WTC11 (cell line): ENCODE results near the gene PISD. TPM values are rescaled to one million over a fixed set of nuclear protein-coding genes. Genes with fewer than 3 reads are reported as not detected.

Experiments
- ATAC-seq: fragments of 200-7000 bp; cut with Tn5 transposase; 2 replicates; pipeline ENCODE4 v1.10.0; 2021; ENCODE audit warnings: mild to moderate bottlenecking, moderate library complexity
- CTCF ChIA-PET: fragments of 300-600 bp; sonication (Branson Sonifier 250); formaldehyde crosslinking; loops from one replicate; lab custom pipeline; 2021; ENCODE audit warnings: antibody characterized with exemption; lab: Charles Lee
- POLR2A ChIA-PET: fragments of 350-600 bp; sonication (Branson Sonifier 250); formaldehyde crosslinking; loops from one replicate; lab custom pipeline; 2021; ENCODE audit warnings: antibody characterized with exemption; lab: Charles Lee
- DNase-seq: peaks from one replicate; pipeline ENCODE4 v3.0.0; 2021; ENCODE audit warnings: low spot score
- H3K27ac Mint-ChIP-seq: 2 replicates; pipeline ENCODE4 v1.8.0; 2021; ENCODE audit warnings: mixed read lengths
- H3K27me3 Mint-ChIP-seq: 2 replicates; pipeline ENCODE4 v1.8.0; 2021; ENCODE audit warnings: low read depth, mild to moderate bottlenecking, moderate library complexity, mixed read lengths
- H3K36me3 Mint-ChIP-seq: 2 replicates; pipeline ENCODE4 v1.8.0; 2021; ENCODE audit warnings: mixed read lengths
- H3K4me1 Mint-ChIP-seq: 2 replicates; pipeline ENCODE4 v1.8.0; 2022; ENCODE audit warnings: mixed read lengths
- H3K4me3 Mint-ChIP-seq: 2 replicates; pipeline ENCODE4 v1.8.0; 2021; ENCODE audit warnings: mild to moderate bottlenecking, moderate library complexity, mixed read lengths
- H3K9me3 Mint-ChIP-seq: 2 replicates; pipeline ENCODE4 v1.8.0; 2021; ENCODE audit warnings: mixed read lengths
- CBFB ChIP-seq: sonication (generic); formaldehyde crosslinking; IDR thresholded peaks from 2 replicates; pipeline ENCODE4 v1.8.1; 2022; ENCODE audit warnings: mild to moderate bottlenecking, low read depth, missing genetic modification reagents
- CREB1 ChIP-seq: sonication (generic); formaldehyde crosslinking; IDR thresholded peaks from 2 replicates; pipeline ENCODE4 v1.8.0; 2023; ENCODE audit warnings: mild to moderate bottlenecking, missing genetic modification reagents
- CREM ChIP-seq: sonication (generic); formaldehyde crosslinking; IDR thresholded peaks from 2 replicates; pipeline ENCODE4 v1.8.1; 2022; ENCODE audit warnings: mild to moderate bottlenecking, missing genetic modification reagents, moderate library complexity
- FOXJ3 ChIP-seq: sonication (generic); formaldehyde crosslinking; IDR thresholded peaks from 2 replicates; pipeline ENCODE4 v1.9.0; 2021; ENCODE audit warnings: missing genetic modification reagents, mild to moderate bottlenecking, borderline replicate concordance
- RELA ChIP-seq: sonication (generic); formaldehyde crosslinking; IDR thresholded peaks from 2 replicates; pipeline ENCODE4 v1.8.1; 2022; ENCODE audit warnings: missing genetic modification reagents, mild to moderate bottlenecking, borderline replicate concordance
- TP53 ChIP-seq: sonication (generic); formaldehyde crosslinking; IDR thresholded peaks from 2 replicates; pipeline ENCODE4 v1.8.1; 2023; ENCODE audit warnings: mild to moderate bottlenecking, missing genetic modification reagents
- ZNF219 ChIP-seq: sonication (generic); formaldehyde crosslinking; IDR thresholded peaks from 2 replicates; pipeline ENCODE4 v1.8.0; 2023; ENCODE audit warnings: missing genetic modification reagents, mild to moderate bottlenecking, borderline replicate concordance
- ZNF423 ChIP-seq: fragments of 250-450 bp; sonication (Bioruptor Pico); IDR thresholded peaks from 2 replicates; pipeline ENCODE4 v2.1.2; 2022; ENCODE audit warnings: mild to moderate bottlenecking, moderate library complexity
- total RNA-seq: library from RNA; stranded (reverse); gene quantifications from 3 replicates; pipeline ENCODE4 v1.2.3, GENCODE V29; 2021
- TF ChIP-seq, protein P1 (sequence below): sonication (generic); formaldehyde crosslinking; IDR thresholded peaks from 2 replicates; pipeline ENCODE4 v1.8.0; 2022; ENCODE audit warnings: mild to moderate bottlenecking, missing genetic modification reagents
- TF ChIP-seq, protein P2 (sequence below): sonication (generic); formaldehyde crosslinking; IDR thresholded peaks from 2 replicates; pipeline ENCODE4 v1.8.0; 2023; ENCODE audit warnings: mild to moderate bottlenecking, missing genetic modification reagents
- TF ChIP-seq, protein P3 (sequence below): sonication (generic); formaldehyde crosslinking; IDR thresholded peaks from 2 replicates; pipeline ENCODE4 v1.8.1; 2023; ENCODE audit warnings: mild to moderate bottlenecking, missing genetic modification reagents
- TF ChIP-seq, protein P4 (sequence below): sonication (generic); formaldehyde crosslinking; IDR thresholded peaks from 2 replicates; pipeline ENCODE4 v1.8.0; 2022; ENCODE audit warnings: mild to moderate bottlenecking, missing genetic modification reagents
- TF ChIP-seq, protein P5 (sequence below): sonication (generic); formaldehyde crosslinking; IDR thresholded peaks from 2 replicates; pipeline ENCODE4 v1.8.1; 2023; ENCODE audit warnings: mild to moderate bottlenecking, missing genetic modification reagents, borderline replicate concordance
- TF ChIP-seq, protein P6 (sequence below): sonication (generic); formaldehyde crosslinking; conservative IDR thresholded peaks from 2 replicates; pipeline ENCODE4 v1.8.1; 2022; ENCODE audit warnings: mild to moderate bottlenecking, missing genetic modification reagents
- TF ChIP-seq, protein P7 (sequence below): fragments of 200-600 bp; IDR thresholded peaks from 2 replicates; pipeline ENCODE4 v1.8.0; 2022; ENCODE audit warnings: antibody characterized with exemption
- TF ChIP-seq, protein P8 (sequence below): sonication (generic); formaldehyde crosslinking; IDR thresholded peaks from 2 replicates; pipeline ENCODE4 v1.8.1; 2022; ENCODE audit warnings: low read depth, missing genetic modification reagents, borderline replicate concordance
- TF ChIP-seq, protein P9 (sequence below): fragments of 250-450 bp; sonication (Bioruptor Pico); IDR thresholded peaks from 2 replicates; pipeline ENCODE4 v1.9.0; 2021; ENCODE audit warnings: mild to moderate bottlenecking
- TF ChIP-seq, protein P10 (sequence below): sonication (generic); formaldehyde crosslinking; IDR thresholded peaks from 2 replicates; pipeline ENCODE4 v1.8.1; 2022; ENCODE audit warnings: mild to moderate bottlenecking, moderate library complexity, missing genetic modification reagents

Gene PISD
- total RNA-seq, 1 experiment from 2014 or later = 55.7 TPM

DNA sequence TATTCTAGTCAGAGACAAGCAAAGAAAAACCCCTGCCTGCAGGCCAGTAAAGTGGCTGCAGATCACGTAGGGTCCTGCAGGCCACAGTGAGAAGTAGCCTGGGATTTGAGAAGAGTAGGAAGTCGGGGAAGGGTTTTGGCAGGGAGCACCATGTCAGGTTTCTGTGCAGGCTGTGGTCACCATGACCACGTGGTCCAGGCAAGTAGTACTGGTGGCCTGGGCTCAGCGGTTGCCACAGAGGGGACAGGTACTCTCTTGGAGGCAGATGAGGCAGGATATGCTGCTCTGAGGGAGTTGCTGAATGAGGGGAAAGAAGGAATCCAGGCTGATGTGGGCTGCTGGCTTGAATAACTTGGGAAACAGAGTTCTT is 46.5 kb downstream of the PISD start:
- Mint-ChIP-seq H3K4me3 (no peak overlapping the region), H3K36me3 (peaks cover 23% of the 10 kb centered on the region), H3K9me3 (no peaks in the 10 kb centered on the region), H3K27me3 (no peaks in the 10 kb centered on the region), H3K27ac (peak overlapping the region; percentile 90), H3K4me1 (no peaks in the 10 kb centered on the region)
- ChIA-PET POLR2A (no interaction called here), CTCF (no interaction called here)
- ATAC-seq (no peak), DNase-seq (no peak)
- TF ChIP-seq, protein P1, sequence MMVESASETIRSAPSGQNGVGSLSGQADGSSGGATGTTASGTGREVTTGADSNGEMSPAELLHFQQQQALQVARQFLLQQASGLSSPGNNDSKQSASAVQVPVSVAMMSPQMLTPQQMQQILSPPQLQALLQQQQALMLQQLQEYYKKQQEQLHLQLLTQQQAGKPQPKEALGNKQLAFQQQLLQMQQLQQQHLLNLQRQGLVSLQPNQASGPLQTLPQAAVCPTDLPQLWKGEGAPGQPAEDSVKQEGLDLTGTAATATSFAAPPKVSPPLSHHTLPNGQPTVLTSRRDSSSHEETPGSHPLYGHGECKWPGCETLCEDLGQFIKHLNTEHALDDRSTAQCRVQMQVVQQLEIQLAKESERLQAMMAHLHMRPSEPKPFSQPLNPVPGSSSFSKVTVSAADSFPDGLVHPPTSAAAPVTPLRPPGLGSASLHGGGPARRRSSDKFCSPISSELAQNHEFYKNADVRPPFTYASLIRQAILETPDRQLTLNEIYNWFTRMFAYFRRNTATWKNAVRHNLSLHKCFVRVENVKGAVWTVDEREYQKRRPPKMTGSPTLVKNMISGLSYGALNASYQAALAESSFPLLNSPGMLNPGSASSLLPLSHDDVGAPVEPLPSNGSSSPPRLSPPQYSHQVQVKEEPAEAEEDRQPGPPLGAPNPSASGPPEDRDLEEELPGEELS (CRISPR knock-in tag) = no peak
- no peak for TF ChIP-seq CREB1 (CRISPR knock-in tag)
- TF ChIP-seq, protein P2, sequence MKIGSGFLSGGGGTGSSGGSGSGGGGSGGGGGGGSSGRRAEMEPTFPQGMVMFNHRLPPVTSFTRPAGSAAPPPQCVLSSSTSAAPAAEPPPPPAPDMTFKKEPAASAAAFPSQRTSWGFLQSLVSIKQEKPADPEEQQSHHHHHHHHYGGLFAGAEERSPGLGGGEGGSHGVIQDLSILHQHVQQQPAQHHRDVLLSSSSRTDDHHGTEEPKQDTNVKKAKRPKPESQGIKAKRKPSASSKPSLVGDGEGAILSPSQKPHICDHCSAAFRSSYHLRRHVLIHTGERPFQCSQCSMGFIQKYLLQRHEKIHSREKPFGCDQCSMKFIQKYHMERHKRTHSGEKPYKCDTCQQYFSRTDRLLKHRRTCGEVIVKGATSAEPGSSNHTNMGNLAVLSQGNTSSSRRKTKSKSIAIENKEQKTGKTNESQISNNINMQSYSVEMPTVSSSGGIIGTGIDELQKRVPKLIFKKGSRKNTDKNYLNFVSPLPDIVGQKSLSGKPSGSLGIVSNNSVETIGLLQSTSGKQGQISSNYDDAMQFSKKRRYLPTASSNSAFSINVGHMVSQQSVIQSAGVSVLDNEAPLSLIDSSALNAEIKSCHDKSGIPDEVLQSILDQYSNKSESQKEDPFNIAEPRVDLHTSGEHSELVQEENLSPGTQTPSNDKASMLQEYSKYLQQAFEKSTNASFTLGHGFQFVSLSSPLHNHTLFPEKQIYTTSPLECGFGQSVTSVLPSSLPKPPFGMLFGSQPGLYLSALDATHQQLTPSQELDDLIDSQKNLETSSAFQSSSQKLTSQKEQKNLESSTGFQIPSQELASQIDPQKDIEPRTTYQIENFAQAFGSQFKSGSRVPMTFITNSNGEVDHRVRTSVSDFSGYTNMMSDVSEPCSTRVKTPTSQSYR (CRISPR knock-in tag) = no peak
- TF ChIP-seq, protein P3, sequence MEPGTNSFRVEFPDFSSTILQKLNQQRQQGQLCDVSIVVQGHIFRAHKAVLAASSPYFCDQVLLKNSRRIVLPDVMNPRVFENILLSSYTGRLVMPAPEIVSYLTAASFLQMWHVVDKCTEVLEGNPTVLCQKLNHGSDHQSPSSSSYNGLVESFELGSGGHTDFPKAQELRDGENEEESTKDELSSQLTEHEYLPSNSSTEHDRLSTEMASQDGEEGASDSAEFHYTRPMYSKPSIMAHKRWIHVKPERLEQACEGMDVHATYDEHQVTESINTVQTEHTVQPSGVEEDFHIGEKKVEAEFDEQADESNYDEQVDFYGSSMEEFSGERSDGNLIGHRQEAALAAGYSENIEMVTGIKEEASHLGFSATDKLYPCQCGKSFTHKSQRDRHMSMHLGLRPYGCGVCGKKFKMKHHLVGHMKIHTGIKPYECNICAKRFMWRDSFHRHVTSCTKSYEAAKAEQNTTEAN (CRISPR knock-in tag) = no peak
- no peak for TF ChIP-seq ZNF423 (CRISPR knock-in tag)
- TF ChIP-seq, protein P4, sequence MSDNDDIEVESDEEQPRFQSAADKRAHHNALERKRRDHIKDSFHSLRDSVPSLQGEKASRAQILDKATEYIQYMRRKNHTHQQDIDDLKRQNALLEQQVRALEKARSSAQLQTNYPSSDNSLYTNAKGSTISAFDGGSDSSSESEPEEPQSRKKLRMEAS (CRISPR knock-in tag) = no peak
- TF ChIP-seq FOXJ3 = no peak
- no peak for TF ChIP-seq TP53 (CRISPR knock-in tag)
- no peak for TF ChIP-seq CBFB (CRISPR knock-in tag)
- no peak for TF ChIP-seq RELA (CRISPR knock-in tag)
- TF ChIP-seq, protein P5, sequence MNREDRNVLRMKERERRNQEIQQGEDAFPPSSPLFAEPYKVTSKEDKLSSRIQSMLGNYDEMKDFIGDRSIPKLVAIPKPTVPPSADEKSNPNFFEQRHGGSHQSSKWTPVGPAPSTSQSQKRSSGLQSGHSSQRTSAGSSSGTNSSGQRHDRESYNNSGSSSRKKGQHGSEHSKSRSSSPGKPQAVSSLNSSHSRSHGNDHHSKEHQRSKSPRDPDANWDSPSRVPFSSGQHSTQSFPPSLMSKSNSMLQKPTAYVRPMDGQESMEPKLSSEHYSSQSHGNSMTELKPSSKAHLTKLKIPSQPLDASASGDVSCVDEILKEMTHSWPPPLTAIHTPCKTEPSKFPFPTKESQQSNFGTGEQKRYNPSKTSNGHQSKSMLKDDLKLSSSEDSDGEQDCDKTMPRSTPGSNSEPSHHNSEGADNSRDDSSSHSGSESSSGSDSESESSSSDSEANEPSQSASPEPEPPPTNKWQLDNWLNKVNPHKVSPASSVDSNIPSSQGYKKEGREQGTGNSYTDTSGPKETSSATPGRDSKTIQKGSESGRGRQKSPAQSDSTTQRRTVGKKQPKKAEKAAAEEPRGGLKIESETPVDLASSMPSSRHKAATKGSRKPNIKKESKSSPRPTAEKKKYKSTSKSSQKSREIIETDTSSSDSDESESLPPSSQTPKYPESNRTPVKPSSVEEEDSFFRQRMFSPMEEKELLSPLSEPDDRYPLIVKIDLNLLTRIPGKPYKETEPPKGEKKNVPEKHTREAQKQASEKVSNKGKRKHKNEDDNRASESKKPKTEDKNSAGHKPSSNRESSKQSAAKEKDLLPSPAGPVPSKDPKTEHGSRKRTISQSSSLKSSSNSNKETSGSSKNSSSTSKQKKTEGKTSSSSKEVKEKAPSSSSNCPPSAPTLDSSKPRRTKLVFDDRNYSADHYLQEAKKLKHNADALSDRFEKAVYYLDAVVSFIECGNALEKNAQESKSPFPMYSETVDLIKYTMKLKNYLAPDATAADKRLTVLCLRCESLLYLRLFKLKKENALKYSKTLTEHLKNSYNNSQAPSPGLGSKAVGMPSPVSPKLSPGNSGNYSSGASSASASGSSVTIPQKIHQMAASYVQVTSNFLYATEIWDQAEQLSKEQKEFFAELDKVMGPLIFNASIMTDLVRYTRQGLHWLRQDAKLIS (CRISPR knock-in tag) = no peak
- no peak for TF ChIP-seq ZNF219 (CRISPR knock-in tag)
- TF ChIP-seq, protein P6, sequence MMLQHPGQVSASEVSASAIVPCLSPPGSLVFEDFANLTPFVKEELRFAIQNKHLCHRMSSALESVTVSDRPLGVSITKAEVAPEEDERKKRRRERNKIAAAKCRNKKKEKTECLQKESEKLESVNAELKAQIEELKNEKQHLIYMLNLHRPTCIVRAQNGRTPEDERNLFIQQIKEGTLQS (CRISPR knock-in tag) = no peak
- TF ChIP-seq CREM (CRISPR knock-in tag) = no peak
- TF ChIP-seq, protein P7, sequence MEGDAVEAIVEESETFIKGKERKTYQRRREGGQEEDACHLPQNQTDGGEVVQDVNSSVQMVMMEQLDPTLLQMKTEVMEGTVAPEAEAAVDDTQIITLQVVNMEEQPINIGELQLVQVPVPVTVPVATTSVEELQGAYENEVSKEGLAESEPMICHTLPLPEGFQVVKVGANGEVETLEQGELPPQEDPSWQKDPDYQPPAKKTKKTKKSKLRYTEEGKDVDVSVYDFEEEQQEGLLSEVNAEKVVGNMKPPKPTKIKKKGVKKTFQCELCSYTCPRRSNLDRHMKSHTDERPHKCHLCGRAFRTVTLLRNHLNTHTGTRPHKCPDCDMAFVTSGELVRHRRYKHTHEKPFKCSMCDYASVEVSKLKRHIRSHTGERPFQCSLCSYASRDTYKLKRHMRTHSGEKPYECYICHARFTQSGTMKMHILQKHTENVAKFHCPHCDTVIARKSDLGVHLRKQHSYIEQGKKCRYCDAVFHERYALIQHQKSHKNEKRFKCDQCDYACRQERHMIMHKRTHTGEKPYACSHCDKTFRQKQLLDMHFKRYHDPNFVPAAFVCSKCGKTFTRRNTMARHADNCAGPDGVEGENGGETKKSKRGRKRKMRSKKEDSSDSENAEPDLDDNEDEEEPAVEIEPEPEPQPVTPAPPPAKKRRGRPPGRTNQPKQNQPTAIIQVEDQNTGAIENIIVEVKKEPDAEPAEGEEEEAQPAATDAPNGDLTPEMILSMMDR = no peak
- TF ChIP-seq, protein P8, sequence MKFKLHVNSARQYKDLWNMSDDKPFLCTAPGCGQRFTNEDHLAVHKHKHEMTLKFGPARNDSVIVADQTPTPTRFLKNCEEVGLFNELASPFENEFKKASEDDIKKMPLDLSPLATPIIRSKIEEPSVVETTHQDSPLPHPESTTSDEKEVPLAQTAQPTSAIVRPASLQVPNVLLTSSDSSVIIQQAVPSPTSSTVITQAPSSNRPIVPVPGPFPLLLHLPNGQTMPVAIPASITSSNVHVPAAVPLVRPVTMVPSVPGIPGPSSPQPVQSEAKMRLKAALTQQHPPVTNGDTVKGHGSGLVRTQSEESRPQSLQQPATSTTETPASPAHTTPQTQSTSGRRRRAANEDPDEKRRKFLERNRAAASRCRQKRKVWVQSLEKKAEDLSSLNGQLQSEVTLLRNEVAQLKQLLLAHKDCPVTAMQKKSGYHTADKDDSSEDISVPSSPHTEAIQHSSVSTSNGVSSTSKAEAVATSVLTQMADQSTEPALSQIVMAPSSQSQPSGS (CRISPR knock-in tag) = no peak
- TF ChIP-seq, protein P9, sequence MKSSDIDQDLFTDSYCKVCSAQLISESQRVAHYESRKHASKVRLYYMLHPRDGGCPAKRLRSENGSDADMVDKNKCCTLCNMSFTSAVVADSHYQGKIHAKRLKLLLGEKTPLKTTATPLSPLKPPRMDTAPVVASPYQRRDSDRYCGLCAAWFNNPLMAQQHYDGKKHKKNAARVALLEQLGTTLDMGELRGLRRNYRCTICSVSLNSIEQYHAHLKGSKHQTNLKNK (CRISPR knock-in tag) = no peak
- TF ChIP-seq, protein P10, sequence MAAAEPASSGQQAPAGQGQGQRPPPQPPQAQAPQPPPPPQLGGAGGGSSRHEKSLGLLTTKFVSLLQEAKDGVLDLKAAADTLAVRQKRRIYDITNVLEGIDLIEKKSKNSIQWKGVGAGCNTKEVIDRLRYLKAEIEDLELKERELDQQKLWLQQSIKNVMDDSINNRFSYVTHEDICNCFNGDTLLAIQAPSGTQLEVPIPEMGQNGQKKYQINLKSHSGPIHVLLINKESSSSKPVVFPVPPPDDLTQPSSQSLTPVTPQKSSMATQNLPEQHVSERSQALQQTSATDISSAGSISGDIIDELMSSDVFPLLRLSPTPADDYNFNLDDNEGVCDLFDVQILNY (CRISPR knock-in tag) = no peak
